Hindlimb muscle (tissue), 1 donor: ENCODE measurements around the gene OR2S2. TPM values are rescaled to one million over a fixed set of nuclear protein-coding genes. Genes with fewer than 3 reads are reported as not detected.
"Not testable (repeated sequence)": the region's sequence is repeated elsewhere in the genome, so short reads cannot be mapped to it uniquely, and the experiment has no call there.

Experiments
- DNase-seq: peaks from one replicate; pipeline ENCODE4 v3.0.0-alpha.2; 2013
- polyA plus RNA-seq: library from polyadenylated mRNA; unstranded; fragments of 120-200 nt; gene quantifications from one replicate; pipeline ENCODE4 v1.2.1, GENCODE V29; 2013; ENCODE audit not compliant: insufficient read length

The OR2S2 gene
- polyA plus RNA-seq, 1 donor, result not detected

- DNase-seq, result no peak
Observed at GRCh38 chr9:35962126-35962906, 4.4 kb upstream of the OR2S2 start.

GRCh38 chr9:35960039-35960655 lies 2.2 kb upstream of the OR2S2 start:
- DNase-seq, result no peak

- DNase-seq, result no peak
Observed at GRCh38 chr9:35956651-35957050, 1.3 kb downstream of the OR2S2 start.

GRCh38 chr9:35954942-35955546 lies 2.9 kb downstream of the OR2S2 start:
- DNase-seq, result peak; percentile 78

DNA sequence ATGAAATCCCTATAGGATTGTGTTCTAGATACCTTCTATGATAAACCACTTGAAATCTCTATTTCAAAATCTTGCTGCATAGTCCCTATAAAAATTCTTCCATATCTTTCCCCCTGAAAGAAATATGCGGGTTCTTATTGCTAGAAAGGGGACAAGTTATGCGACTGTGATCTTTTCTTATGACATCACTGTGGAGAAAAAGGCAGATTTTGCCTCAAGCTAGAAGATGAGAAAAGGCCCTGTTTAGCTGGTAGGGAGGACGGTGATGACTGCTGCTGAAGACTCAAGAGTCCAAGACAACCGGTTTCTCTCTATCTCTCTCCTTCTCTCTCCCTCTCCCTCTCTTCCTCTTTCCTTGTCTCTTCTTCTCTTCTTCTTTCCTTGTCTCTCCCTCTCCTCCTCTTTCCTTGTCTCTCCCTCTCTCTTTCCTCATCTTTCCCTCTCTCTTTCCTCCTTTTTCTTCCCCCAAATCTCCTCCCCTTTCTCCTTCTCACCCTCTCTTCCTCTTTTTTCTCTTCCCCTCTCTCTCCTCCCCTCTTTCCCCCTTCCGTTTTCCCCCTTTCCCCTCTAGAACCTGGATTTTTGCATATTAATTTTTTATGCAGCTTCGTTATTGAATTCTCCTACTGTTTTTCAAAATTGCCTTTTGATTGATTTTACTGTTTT lies 5.3 kb downstream of the OR2S2 start:
- DNase-seq, result no peak

GRCh38 chr9:35951736-35952135 lies 6.2 kb downstream of the OR2S2 start:
- DNase-seq, result no peak

DNA sequence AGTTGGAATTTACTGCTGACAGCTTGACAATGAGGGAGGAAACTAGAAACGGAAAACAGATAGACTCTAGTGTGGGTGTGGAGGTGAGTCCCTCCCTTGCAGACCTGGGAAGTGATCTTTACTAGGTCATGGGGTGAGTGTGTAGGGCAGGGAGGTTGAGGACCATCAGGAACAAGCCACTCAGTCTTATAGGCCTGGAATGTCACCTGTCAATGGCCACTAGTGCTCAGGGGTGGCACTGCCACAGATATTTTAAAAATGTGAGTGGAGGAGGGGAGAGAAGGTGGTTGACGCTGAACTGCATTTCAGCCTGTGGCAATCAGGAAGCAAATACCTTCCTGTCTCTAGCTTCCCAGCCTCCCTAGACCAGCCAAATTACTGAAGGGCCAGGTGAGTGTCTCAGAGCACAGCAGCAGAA lies 9.0 kb downstream of the OR2S2 start:
- no peak for DNase-seq

GRCh38 chr9:35948451-35948850 lies 9.5 kb downstream of the OR2S2 start:
- no peak for DNase-seq

DNA sequence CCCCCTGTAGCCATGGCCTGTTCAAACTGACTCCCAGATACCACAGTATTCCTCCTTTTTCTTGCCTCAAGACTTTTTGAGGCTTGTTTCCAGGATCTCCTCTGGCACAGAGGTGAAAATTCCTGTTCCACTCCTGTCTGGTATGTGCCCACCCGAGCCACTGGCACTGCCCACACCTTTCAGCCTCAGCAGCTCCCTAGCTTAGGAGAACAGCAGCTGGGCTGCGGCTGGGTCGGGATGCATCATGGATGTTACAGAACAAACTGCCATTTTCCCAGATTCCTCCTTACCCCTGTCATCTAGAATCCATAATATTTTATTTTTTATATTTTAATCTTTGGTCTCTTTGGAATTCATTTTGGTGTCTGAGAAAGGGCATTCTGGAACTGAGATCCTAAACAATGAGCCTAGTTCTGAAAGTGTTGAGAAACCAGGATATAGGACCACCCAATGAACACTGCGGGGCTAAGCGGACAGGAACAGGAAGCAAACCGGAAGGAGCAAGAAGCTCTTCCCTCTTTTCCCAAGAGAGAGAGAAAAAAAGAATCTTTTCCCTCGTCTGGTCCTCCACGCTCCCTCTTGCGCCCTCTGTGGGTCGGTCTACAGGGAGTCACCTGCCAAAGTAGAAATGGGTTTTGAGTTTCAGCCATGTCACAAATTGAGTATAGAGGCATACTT lies 12.5 kb downstream of the OR2S2 start:
- peak; percentile 70 for DNase-seq

DNA sequence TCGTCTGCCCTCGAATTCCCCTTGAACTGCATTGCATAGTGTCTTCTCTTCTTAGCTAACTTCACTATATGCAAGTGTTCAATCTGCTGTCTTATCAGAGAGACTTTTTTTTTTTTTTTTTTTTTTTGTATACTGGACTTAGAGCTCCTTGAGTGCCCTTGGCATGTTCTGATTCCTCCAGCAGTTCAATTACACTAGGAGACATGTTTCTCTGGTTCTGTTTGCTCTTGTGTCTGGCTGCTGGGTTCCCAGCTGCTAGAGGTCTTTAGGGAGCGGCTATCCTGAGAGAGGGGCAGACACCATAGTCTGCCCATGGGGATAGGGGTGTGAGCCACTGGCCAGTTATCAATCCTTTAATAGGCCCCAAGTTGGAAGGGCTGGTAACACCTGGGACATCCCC lies 13.1 kb downstream of the OR2S2 start:
- DNase-seq, result no peak

- no peak for DNase-seq
Observed at GRCh38 chr9:35944173-35944572, 13.8 kb downstream of the OR2S2 start.

DNA sequence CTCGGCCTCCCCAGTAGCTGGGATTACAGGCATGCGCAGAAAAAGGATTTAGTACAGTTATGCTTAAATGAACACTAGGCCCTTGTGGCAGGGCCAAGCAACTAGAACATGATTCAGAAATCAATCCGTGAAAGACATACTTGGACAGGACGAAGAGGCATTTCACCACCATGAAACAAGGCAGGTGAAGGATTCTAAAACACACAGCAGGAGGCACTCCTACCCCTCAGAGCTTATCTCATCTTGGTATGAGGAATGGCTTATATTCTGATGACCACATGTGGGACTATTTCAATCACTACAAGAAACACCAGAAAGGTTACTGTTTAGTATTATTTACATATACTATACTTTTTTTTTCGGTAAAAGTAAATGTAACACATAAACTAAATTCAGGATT lies 15.7 kb downstream of the OR2S2 start:
- no peak for DNase-seq

- DNase-seq, result no peak
Observed at GRCh38 chr9:35940458-35941407, 17.2 kb downstream of the OR2S2 start.

GRCh38 chr9:35939679-35940250 lies 18.2 kb downstream of the OR2S2 start:
- no peak for DNase-seq

- DNase-seq, result no peak
Observed at GRCh38 chr9:35938474-35939356, 19.2 kb downstream of the OR2S2 start.

- no peak for DNase-seq
Observed at GRCh38 chr9:35937227-35937626, 20.7 kb downstream of the OR2S2 start.

- no peak for DNase-seq
Observed at GRCh38 chr9:35935755-35936509, 22.0 kb downstream of the OR2S2 start.

GRCh38 chr9:35935261-35935660 lies 22.7 kb downstream of the OR2S2 start:
- DNase-seq, result no peak

DNA sequence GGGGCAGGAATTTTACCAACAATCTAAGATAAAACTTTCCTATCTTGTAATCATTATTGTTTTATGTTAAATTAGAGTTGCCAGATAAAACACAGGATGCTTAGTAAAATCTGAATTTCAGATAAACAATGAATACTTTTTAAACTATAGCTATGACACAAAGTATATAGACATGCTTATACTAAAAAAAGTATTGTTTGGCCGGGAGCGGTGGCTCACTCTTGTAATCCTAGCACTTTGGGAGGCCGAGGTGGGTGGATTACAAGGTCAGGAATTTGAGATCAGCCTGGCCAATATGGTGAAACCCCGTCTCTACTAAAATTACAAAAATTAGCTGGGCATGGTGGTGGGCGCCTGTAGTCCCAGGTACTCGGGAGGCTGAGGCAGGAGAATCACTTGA lies 23.9 kb downstream of the OR2S2 start:
- DNase-seq, result not testable (repeated sequence)
